Superior temporal gyrus (tissue), 1 donor: Measurements from ENCODE around the gene OR5H14.
A peak's percentile ranks its signal among the peaks of the same experiment; 100 is the strongest.
"Not testable (repeated sequence)": the region's sequence is repeated elsewhere in the genome, so short reads cannot be mapped to it uniquely, and the experiment has no call there.

Source experiments
- DNase-seq: peaks from one replicate; pipeline ENCODE4 v3.0.0-alpha.2; 2016; ENCODE audit errors: extremely low spot score

The OR5H14 gene

GRCh38 chr3:98147179-98147578 lies at the start of gene OR5H14:
Gene OR5H14, plus strand, starts transcription at chr3:98147479. Its CDS starts 1,907 bp downstream, at chr3:98149386.
- DNase-seq, result no peak

- DNase-seq, result no peak
These were observed 47.4 kb upstream of the OR5H14 start for GRCh38 chr3:98099848-98100247.

GRCh38 chr3:98108162-98108561 lies 39.1 kb upstream of the OR5H14 start:
- no peak for DNase-seq

DNA sequence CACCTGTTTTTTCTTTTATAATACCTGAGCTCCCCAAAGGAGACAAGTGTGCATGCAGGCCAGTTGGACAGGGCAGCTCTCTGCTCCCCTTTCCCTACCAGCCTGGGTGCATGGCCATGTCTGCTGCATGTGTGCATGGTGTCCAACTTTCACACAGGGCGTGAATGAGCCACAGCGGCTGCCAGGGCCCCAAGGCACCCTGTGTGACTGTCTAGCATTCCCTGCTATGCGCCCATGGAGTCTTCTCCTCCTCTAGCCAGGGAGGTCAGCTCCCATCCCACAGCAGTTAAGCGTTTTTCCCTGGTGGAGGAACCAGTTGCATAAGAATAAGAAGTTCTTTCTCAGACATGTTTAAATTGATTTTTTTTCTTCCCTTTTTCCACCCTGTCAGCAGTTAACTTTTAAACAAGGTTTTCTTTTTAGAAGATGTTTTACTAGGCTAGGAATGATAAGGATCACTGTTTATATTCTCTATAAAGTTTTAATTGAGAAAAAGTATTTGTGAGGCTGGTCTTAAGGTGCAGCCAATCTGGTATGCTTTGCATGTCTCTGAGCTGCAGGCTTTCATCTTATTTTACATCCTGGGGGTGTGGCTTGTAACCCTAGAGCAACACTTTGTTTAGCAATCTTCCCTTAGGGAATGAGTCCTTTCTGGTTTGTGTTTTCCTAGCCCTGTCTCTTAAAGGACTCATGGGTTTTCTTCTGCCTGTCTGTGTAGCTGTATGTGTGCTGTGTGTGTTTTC lies 37.3 kb upstream of the OR5H14 start:
- DNase-seq, result no peak

GRCh38 chr3:98110550-98110908 lies 36.8 kb upstream of the OR5H14 start:
- DNase-seq, result no peak

DNA sequence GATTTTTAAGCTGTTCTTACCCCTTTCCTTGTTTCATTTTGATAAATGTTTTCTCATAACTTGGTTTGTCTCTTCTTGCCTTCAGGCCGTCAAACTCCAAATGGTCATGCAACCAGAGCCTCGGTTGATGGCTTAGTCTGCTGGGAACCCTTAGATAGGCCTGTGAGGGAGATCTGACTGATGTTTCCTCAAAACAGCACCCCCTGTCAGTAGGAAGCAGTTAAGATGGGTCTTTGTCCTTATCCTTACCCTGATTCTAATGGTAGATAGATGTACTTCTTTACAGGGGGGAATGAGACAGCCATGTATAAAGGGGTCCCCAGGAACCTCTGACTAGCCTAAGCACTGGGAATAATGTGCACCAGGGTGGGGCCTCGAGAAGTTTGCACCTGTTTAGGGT lies 33.0 kb upstream of the OR5H14 start:
- DNase-seq, result no peak

GRCh38 chr3:98115717-98116116 lies 31.6 kb upstream of the OR5H14 start:
- no peak for DNase-seq

- no peak for DNase-seq
These were observed 16.9 kb upstream of the OR5H14 start, which contains the start of gene OR5H1 for GRCh38 chr3:98130421-98130820. Gene OR5H1, plus strand, starts transcription at chr3:98130721. Its CDS starts 1,977 bp downstream, at chr3:98132698.

DNA sequence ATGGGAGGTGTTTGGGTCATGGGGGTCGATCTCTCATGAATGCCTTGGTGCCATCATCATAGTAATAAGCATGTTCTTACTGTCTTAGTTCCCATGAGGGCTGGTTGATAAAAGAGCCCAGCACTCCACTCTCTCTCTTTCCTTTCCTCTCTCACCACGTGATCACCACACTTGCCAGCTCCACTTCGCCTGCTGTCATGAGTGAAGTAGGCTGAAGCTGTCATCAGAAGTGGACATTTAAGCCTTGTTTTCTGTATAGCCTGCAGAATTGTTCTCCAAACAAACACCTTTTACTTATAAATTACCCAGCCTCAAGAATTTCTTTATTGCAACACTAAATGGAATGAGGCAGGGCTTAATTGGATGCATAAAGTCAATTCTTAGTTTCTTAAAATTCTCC lies 10.6 kb upstream of the OR5H14 start:
- no peak for DNase-seq

GRCh38 chr3:98137826-98138557 lies 9.3 kb upstream of the OR5H14 start:
- DNase-seq, result not testable (repeated sequence)

- DNase-seq, result no peak
These were observed 6.7 kb upstream of the OR5H14 start for GRCh38 chr3:98140531-98140930.

- no peak for DNase-seq
These were observed 1.5 kb downstream of the OR5H14 start for GRCh38 chr3:98148751-98149150.

GRCh38 chr3:98149456-98149855 lies 2.2 kb downstream of the OR5H14 start:
- DNase-seq, result not testable (repeated sequence)

GRCh38 chr3:98151241-98151640 lies 4.0 kb downstream of the OR5H14 start:
- DNase-seq, result no peak

GRCh38 chr3:98166396-98166795 lies 19.1 kb downstream of the OR5H14 start, which contains the start of gene OR5H15:
Gene OR5H15, plus strand, starts transcription at chr3:98166696. Its CDS starts 2,004 bp downstream, at chr3:98168700.
- no peak for DNase-seq

GRCh38 chr3:98171071-98171470 lies 23.8 kb downstream of the OR5H14 start:
- DNase-seq, result no peak

DNA sequence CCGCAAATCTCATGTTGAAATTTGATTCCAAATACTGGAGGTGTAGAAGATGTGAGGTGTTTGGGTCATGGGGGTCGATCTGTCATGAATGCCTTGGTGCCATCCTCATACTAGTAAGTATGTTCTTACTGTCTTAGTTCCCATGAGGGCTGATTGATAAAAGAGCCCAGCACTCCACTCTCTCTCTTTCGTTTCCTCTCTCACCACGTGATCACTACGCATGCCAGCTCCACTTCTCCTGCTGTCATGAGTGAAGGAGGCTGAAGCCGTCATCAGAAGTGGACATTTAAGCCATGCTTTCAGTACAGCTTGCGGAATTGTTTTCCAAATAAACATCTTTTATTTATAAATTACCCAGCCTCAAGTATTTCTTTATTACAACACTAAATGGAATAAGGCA lies 25.3 kb downstream of the OR5H14 start:
- DNase-seq, result no peak

DNA sequence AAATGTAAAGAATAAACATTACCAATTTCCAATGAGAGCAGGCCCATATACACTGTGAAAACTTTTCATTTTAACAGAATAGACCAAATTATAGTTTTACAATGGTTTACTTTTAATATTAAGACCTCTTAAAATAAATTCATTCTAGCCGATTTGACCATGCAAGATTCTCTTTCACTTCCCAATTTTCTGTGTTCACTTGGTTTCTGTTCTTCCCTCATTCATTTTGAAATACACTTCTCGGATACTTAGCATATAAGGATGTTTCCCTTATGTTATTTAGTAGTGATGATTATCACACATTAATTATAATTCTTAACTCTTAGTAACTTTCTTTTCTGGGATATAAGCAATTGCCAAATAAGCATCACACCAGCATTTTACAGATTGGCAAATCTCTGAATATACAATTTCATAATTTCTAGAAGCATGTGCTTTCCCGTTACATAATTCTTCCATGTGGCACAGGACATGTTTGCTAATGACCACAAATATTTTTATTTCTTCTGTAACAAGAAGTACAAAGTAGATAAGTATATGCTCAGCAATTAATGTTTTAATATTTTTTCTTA lies 33.1 kb downstream of the OR5H14 start:
- DNase-seq, result no peak

GRCh38 chr3:98182196-98182595 lies 34.9 kb downstream of the OR5H14 start:
- DNase-seq, result no peak

DNA sequence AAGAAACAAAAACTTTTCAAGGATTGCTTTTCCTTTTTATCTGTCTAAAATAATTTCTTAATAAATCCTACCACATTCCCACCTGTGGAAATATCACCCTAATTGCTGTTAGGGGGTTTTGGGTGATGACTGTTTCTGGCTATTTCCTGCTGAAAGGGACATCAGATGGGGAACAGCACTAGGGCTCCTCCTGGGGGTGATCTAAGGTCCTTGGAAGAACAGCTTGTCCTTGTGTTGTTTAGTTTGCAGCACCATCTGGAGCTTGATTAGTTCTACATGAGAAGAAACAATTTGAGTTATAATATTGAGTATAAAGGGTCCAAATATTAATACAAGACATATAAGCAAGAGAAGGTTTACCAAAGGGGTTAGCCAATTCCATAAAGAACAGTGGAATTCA lies 37.9 kb downstream of the OR5H14 start:
- DNase-seq, result no peak

DNA sequence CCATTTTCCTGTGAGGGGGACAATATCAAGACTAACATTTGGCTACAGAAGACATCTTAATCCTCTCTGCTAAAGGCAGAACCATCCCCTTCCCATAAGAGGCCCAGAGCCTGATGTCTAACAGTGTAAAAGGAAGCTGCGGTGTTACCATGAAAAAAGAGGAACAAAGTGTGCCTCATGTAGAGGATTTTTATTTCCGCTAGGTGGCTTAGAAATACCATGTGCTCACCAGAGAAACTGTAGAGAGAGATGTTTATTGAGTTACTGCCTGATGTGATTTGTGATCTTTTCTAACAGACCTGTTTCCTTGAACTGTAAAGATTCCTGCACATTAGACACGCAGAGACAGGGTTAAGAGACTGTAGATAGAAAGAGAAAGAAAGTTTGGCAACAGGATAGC lies 41.3 kb downstream of the OR5H14 start:
- peak; percentile 55 for DNase-seq

DNA sequence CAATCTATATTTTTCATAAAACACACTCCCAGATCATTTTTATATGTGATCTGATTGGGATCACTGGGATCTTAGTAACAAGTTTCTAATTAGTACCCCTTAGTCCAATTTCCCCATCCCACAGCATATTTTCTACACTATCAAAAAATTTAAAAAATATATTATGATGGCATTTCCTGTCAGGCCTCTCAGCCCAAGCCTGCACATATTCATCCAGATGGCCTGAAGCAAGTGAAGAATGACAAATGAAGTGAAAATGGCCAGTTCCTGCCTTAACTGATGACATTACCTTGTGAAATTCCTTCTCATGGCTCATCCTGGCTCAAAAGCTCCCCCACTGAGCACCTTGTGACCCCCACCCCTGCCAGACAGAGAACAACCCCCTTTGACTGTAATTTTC lies 43.6 kb downstream of the OR5H14 start:
- not testable (repeated sequence) for DNase-seq

DNA sequence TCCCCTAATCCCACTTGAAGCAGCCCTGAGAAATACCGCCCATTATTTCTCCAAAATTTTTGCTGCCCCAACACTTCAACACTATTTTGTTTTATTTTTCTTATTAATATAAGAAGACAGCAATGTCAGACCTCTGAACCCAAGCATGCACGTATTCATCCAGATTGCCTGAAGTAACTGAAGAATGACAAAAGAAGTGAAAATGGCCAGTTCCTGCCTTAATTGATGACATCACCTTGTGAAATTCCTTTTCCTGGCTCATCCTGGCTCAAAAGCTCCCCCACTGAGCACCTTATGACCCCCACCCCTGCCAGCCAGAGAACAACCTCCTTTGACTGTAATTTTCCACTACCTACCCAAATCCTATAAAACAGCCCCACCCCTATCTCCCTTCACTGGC lies 49.0 kb downstream of the OR5H14 start:
- DNase-seq, result not testable (repeated sequence)
